Activated naive CD8-positive, alpha-beta T cell treated with anti-CD3 and anti-CD28 coated beads, Interleukin-2, amount 10 ng/mL, durations not matched to agents 7 days and 5 days (primary cell): ENCODE results near the gene RNF111. TPM values are rescaled to one million over a fixed set of nuclear protein-coding genes. Genes with fewer than 3 reads are reported as not detected.

Experiments
- ATAC-seq: fragments of 150-1000 bp; cut with Tn5 transposase; one replicate; pipeline ENCODE4 v1.10.0; 2021; ENCODE audit warnings: low read depth, moderate library complexity
- POLR2A ChIA-PET: fragments of 350-600 bp; sonication (Branson Sonifier 250); formaldehyde crosslinking; loops from one replicate; lab custom pipeline; 2021; ENCODE audit warnings: antibody characterized with exemption; lab: Charles Lee
- DNase-seq: peaks from one replicate; pipeline ENCODE4 v3.0.0; 2021
- H3K27ac Mint-ChIP-seq: one replicate; pipeline ENCODE4 v1.8.0; 2022; ENCODE audit warnings: mild to moderate bottlenecking, mixed read lengths
- H3K27me3 Mint-ChIP-seq: one replicate; pipeline ENCODE4 v1.8.0; 2022; ENCODE audit warnings: mild to moderate bottlenecking, moderate library complexity, mixed read lengths
- H3K36me3 Mint-ChIP-seq: one replicate; pipeline ENCODE4 v1.8.0; 2021; ENCODE audit warnings: mild to moderate bottlenecking, mixed read lengths
- H3K4me1 Mint-ChIP-seq: one replicate; pipeline ENCODE4 v1.8.0; 2021; ENCODE audit warnings: mixed read lengths
- H3K4me3 Mint-ChIP-seq: one replicate; pipeline ENCODE4 v1.8.0; 2022; ENCODE audit warnings: mild to moderate bottlenecking, moderate library complexity, mixed read lengths
- H3K9me3 Mint-ChIP-seq: one replicate; pipeline ENCODE4 v1.8.0; 2021; ENCODE audit warnings: mixed read lengths
- total RNA-seq, 2 experiments: library from RNA; stranded (reverse); gene quantifications; one replicate each; pipeline ENCODE4 v1.2.3, GENCODE V29; 2021

The RNF111 gene
- total RNA-seq, 2 experiments from 2014 or later = 38.2 to 46.9 TPM

- Mint-ChIP-seq H3K9me3 (no peaks in the 10 kb centered on the region), H3K4me3 (no peak overlapping the region), H3K4me1 (peaks cover 6% of the 10 kb centered on the region), H3K36me3 (peaks cover 18% of the 10 kb centered on the region), H3K27ac (no peak overlapping the region), H3K27me3 (no peaks in the 10 kb centered on the region)
- ATAC-seq (no peak), DNase-seq (no peak)
- POLR2A ChIA-PET = no interaction called here
Measured at GRCh38 chr15:59011262-59011952, 23.9 kb downstream of the RNF111 start.

GRCh38 chr15:59013246-59013873 is 25.9 kb downstream of the RNF111 start:
- Mint-ChIP-seq H3K4me3 (no peak overlapping the region), H3K4me1 (peaks cover 6% of the 10 kb centered on the region), H3K27me3 (no peaks in the 10 kb centered on the region), H3K27ac (no peak overlapping the region), H3K36me3 (peaks cover 16% of the 10 kb centered on the region), H3K9me3 (no peaks in the 10 kb centered on the region)
- DNase-seq = no peak
- ATAC-seq = no peak
- POLR2A ChIA-PET = no interaction called here

- POLR2A ChIA-PET = no interaction called here
- no peaks in the 10 kb centered on the region for H3K9me3 Mint-ChIP-seq
- H3K4me1 Mint-ChIP-seq = peaks cover 6% of the 10 kb centered on the region
- H3K36me3 Mint-ChIP-seq = peaks cover 16% of the 10 kb centered on the region
- H3K4me3 Mint-ChIP-seq = no peak overlapping the region
- DNase-seq (no peak), ATAC-seq (no peak)
- no peaks in the 10 kb centered on the region for H3K27me3 Mint-ChIP-seq
- no peak overlapping the region for H3K27ac Mint-ChIP-seq
Measured at GRCh38 chr15:59014068-59014467, 26.6 kb downstream of the RNF111 start.

- H3K4me3 Mint-ChIP-seq = no peak overlapping the region
- H3K9me3 Mint-ChIP-seq = no peaks in the 10 kb centered on the region
- peaks cover 12% of the 10 kb centered on the region for H3K36me3 Mint-ChIP-seq
- ATAC-seq (no peak), DNase-seq (no peak)
- H3K4me1 Mint-ChIP-seq = peaks cover 6% of the 10 kb centered on the region
- POLR2A ChIA-PET = no interaction called here
- no peaks in the 10 kb centered on the region for H3K27me3 Mint-ChIP-seq
- no peak overlapping the region for H3K27ac Mint-ChIP-seq
Measured at GRCh38 chr15:59017449-59017848, 30.0 kb downstream of the RNF111 start.

- no peak for DNase-seq
Measured at GRCh38 chr15:59018833-59019232, 31.4 kb downstream of the RNF111 start.

GRCh38 chr15:59020322-59020721 is 32.9 kb downstream of the RNF111 start:
- peaks cover 5% of the 10 kb centered on the region for H3K4me1 Mint-ChIP-seq
- DNase-seq (no peak), ATAC-seq (no peak)
- H3K27me3 Mint-ChIP-seq = no peaks in the 10 kb centered on the region
- no peaks in the 10 kb centered on the region for H3K9me3 Mint-ChIP-seq
- POLR2A ChIA-PET = interaction anchor here (0.6 kb wide), 1 partner anchor 79 kb away, joined by 10 read pairs; no protein-coding TSS in a partner anchor
- no peak overlapping the region for H3K27ac Mint-ChIP-seq
- peaks cover 19% of the 10 kb centered on the region for H3K36me3 Mint-ChIP-seq
- H3K4me3 Mint-ChIP-seq = no peak overlapping the region

More at GRCh38 chr15:59018833-59019232, 31.4 kb downstream of the RNF111 start:
- peaks cover 13% of the 10 kb centered on the region for H3K36me3 Mint-ChIP-seq
- POLR2A ChIA-PET = no interaction called here
- peaks cover 6% of the 10 kb centered on the region for H3K4me1 Mint-ChIP-seq
- H3K27ac Mint-ChIP-seq = no peak overlapping the region
- no peaks in the 10 kb centered on the region for H3K27me3 Mint-ChIP-seq
- H3K4me3 Mint-ChIP-seq = no peak overlapping the region
- ATAC-seq = no peak
- no peaks in the 10 kb centered on the region for H3K9me3 Mint-ChIP-seq

- no peak overlapping the region for H3K4me3 Mint-ChIP-seq
- no peaks in the 10 kb centered on the region for H3K9me3 Mint-ChIP-seq
- no peak for ATAC-seq
- no peak overlapping the region for H3K27ac Mint-ChIP-seq
- peaks cover 17% of the 10 kb centered on the region for H3K36me3 Mint-ChIP-seq
- H3K4me1 Mint-ChIP-seq = peaks cover 5% of the 10 kb centered on the region
- no peaks in the 10 kb centered on the region for H3K27me3 Mint-ChIP-seq
- POLR2A ChIA-PET = no interaction called here
- DNase-seq = no peak
Measured at GRCh38 chr15:59022188-59022587, 34.7 kb downstream of the RNF111 start.

- POLR2A ChIA-PET = no interaction called here
- peaks cover 32% of the 10 kb centered on the region for H3K36me3 Mint-ChIP-seq
- H3K27ac Mint-ChIP-seq = no peak overlapping the region
- H3K4me1 Mint-ChIP-seq = peaks cover 9% of the 10 kb centered on the region
- no peaks in the 10 kb centered on the region for H3K9me3 Mint-ChIP-seq
- ATAC-seq (no peak), DNase-seq (no peak)
- no peaks in the 10 kb centered on the region for H3K27me3 Mint-ChIP-seq
- H3K4me3 Mint-ChIP-seq = no peak overlapping the region
Measured at GRCh38 chr15:59026207-59026606, 38.7 kb downstream of the RNF111 start.

GRCh38 chr15:59028387-59028955 is 41.0 kb downstream of the RNF111 start:
- Mint-ChIP-seq H3K36me3 (peaks cover 41% of the 10 kb centered on the region), H3K4me3 (no peak overlapping the region), H3K27me3 (no peaks in the 10 kb centered on the region), H3K27ac (no peak overlapping the region), H3K9me3 (no peaks in the 10 kb centered on the region), H3K4me1 (peaks cover 18% of the 10 kb centered on the region)
- POLR2A ChIA-PET = no interaction called here
- no peak for ATAC-seq
- no peak for DNase-seq

- Mint-ChIP-seq H3K27ac (no peak overlapping the region), H3K4me1 (peaks cover 18% of the 10 kb centered on the region), H3K36me3 (peaks cover 44% of the 10 kb centered on the region), H3K27me3 (no peaks in the 10 kb centered on the region), H3K4me3 (no peak overlapping the region), H3K9me3 (no peaks in the 10 kb centered on the region)
- DNase-seq = no peak
- no peak for ATAC-seq
- POLR2A ChIA-PET = no interaction called here
Measured at GRCh38 chr15:59029554-59029953, 42.1 kb downstream of the RNF111 start.

GRCh38 chr15:59035201-59035600 is 47.7 kb downstream of the RNF111 start:
- Mint-ChIP-seq H3K4me1 (peaks cover 17% of the 10 kb centered on the region), H3K27ac (no peak overlapping the region), H3K4me3 (no peak overlapping the region), H3K36me3 (peaks cover 63% of the 10 kb centered on the region), H3K9me3 (peaks cover 13% of the 10 kb centered on the region), H3K27me3 (no peaks in the 10 kb centered on the region)
- DNase-seq = no peak
- POLR2A ChIA-PET = no interaction called here
- ATAC-seq = no peak

- Mint-ChIP-seq H3K4me1 (peaks cover 18% of the 10 kb centered on the region), H3K4me3 (no peak overlapping the region), H3K27me3 (no peaks in the 10 kb centered on the region), H3K27ac (no peak overlapping the region), H3K9me3 (peaks cover 13% of the 10 kb centered on the region), H3K36me3 (peaks cover 53% of the 10 kb centered on the region)
- DNase-seq = no peak
- POLR2A ChIA-PET = interaction anchor here (1.7 kb wide), 1 partner anchor 9 kb away, joined by 4 read pairs; no protein-coding TSS in a partner anchor
- ATAC-seq = no peak
Measured at GRCh38 chr15:59039225-59039624, 51.8 kb downstream of the RNF111 start.

- H3K36me3 Mint-ChIP-seq = peaks cover 35% of the 10 kb centered on the region
- no peaks in the 10 kb centered on the region for H3K27me3 Mint-ChIP-seq
- peaks cover 5% of the 10 kb centered on the region for H3K9me3 Mint-ChIP-seq
- no peak for DNase-seq
- H3K27ac Mint-ChIP-seq = no peak overlapping the region
- H3K4me3 Mint-ChIP-seq = no peak overlapping the region
- POLR2A ChIA-PET = no interaction called here
- no peak for ATAC-seq
- H3K4me1 Mint-ChIP-seq = peaks cover 21% of the 10 kb centered on the region
Measured at GRCh38 chr15:59042041-59042440, 54.6 kb downstream of the RNF111 start.

- DNase-seq (no peak), ATAC-seq (no peak)
- POLR2A ChIA-PET = interaction anchor here (0.6 to 1.4 kb wide), 3 partner anchors 10 to 1274 kb away, joined by 3 to 4 read pairs (median 3); no protein-coding TSS in a partner anchor
- no peaks in the 10 kb centered on the region for H3K9me3 Mint-ChIP-seq
- H3K36me3 Mint-ChIP-seq = peaks cover 27% of the 10 kb centered on the region
- no peaks in the 10 kb centered on the region for H3K27me3 Mint-ChIP-seq
- H3K4me1 Mint-ChIP-seq = peaks cover 13% of the 10 kb centered on the region
- no peak overlapping the region for H3K27ac Mint-ChIP-seq
- H3K4me3 Mint-ChIP-seq = no peak overlapping the region
Measured at GRCh38 chr15:59048897-59049296, 61.4 kb downstream of the RNF111 start.
